ENCODE results near the gene REL.

The REL gene

DNA sequence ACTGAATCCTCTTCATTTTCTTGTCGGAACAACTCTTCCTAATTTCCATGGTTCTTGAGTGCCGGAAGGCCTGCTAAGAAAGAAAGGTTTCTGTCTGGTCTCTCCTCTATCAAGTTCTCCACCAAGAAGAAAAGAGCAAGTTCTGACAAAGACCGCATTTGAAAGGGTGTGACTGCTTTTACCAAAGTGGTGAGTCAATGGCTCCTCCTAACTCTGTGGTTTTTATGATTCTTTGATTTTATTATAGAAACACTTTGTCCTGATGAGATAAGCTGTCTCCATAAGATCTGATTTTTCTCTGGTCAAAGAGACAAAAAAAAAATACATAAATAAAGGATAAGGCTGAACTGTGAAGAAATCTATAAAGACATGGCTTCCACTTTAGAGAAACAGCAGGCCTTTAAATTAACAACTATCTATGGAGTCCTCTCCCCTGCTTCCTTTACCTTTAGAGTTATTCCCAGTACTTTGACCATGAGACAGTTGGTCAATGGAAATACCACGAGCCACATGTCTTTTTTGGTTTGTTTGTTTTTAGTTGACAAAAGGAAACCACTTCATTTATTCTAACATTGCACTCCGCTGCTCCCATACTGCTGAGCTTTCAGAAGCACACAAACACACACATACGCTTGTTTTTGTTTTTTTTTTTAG, 67.7 kb downstream of the REL start:
- H3K36me3 ChIP-seq (ENCODE audit: low read length), result peaks cover 23% of the 10 kb centered on the region
- H3K4me2 ChIP-seq (ENCODE audit: low read depth, low read length, poor library complexity, severe bottlenecking), result no peak overlapping the region
- H3K27me3 ChIP-seq (ENCODE audit: low read length), result no peaks in the 10 kb centered on the region
- H3K4me3 ChIP-seq (ENCODE audit: insufficient read depth, low read length, poor library complexity, severe bottlenecking), result no peak overlapping the region
- peaks cover 37% of the 10 kb centered on the region for H3F3A ChIP-seq (ENCODE audit: insufficient read depth)
- no peaks in the 10 kb centered on the region for H3K9me2 ChIP-seq (replicated peaks; ENCODE audit: insufficient read depth, low read length)
- no peaks in the 10 kb centered on the region for H4K20me1 ChIP-seq (ENCODE audit: low read depth, low read length)
- H3K79me2 ChIP-seq (ENCODE audit: insufficient read depth, low read length), result no peaks in the 10 kb centered on the region
- no peak overlapping the region for H2AFZ ChIP-seq (ENCODE audit: low read depth, low read length, severe bottlenecking)
- H3K9ac ChIP-seq (ENCODE audit: low read length), result no peak overlapping the region
- H3K9me3 ChIP-seq (ENCODE audit: insufficient read depth, low read length), result no peaks in the 10 kb centered on the region
- TF ChIP-seq EZH2phosphoT487 (conservative IDR thresholded peaks at IDR 0.05; ENCODE audit: low read length), result no peak
- no peak for TF ChIP-seq CTCF (IDR thresholded peaks at IDR 0.05; ENCODE audit: insufficient read depth, low read length, poor library complexity, severe bottlenecking)
- H3K27ac ChIP-seq (ENCODE audit: low read depth, low read length), result no peak overlapping the region

- no peaks in the 10 kb centered on the region for H4K20me1 ChIP-seq (ENCODE audit: low read depth, low read length)
- H3K36me3 ChIP-seq (ENCODE audit: low read length), result peaks cover 12% of the 10 kb centered on the region
- TF ChIP-seq CTCF (IDR thresholded peaks at IDR 0.05; ENCODE audit: insufficient read depth, low read length, poor library complexity, severe bottlenecking), result no peak
- TF ChIP-seq EZH2phosphoT487 (conservative IDR thresholded peaks at IDR 0.05; ENCODE audit: low read length), result no peak
These were observed 72.8 kb downstream of the REL start for GRCh38 chr2:60954139-60954538.

DNA sequence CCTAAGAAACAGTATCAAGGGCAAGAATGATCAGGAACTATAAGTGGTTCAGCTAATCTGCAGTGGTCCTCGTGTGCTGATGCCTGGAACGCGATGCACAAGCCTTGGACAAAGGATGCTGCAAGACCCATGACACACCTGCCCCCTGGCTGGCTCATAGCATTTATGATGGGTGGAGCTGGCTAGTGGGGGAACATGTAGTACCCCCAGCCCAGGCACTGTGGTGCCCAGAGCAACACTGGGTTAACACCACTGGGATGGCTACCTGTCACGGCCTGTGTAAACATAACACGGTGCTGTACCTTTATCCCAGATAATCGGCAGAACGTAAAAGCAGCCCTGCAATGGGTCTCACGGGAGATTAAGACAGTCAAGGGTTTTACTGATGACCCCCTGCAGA, 75.8 kb downstream of the REL start:
- peaks cover 12% of the 10 kb centered on the region for H3K36me3 ChIP-seq (ENCODE audit: low read length)
- H2AFZ ChIP-seq (ENCODE audit: low read depth, low read length, severe bottlenecking), result no peak overlapping the region
- no peak overlapping the region for H3K4me2 ChIP-seq (ENCODE audit: low read depth, low read length, poor library complexity, severe bottlenecking)
- H3K79me2 ChIP-seq (ENCODE audit: insufficient read depth, low read length), result no peaks in the 10 kb centered on the region
- H3K9me3 ChIP-seq (ENCODE audit: insufficient read depth, low read length), result no peaks in the 10 kb centered on the region
- H3K4me3 ChIP-seq (ENCODE audit: insufficient read depth, low read length, poor library complexity, severe bottlenecking), result no peak overlapping the region
- no peaks in the 10 kb centered on the region for H3K27me3 ChIP-seq (ENCODE audit: low read length)
- no peaks in the 10 kb centered on the region for H3K9me2 ChIP-seq (replicated peaks; ENCODE audit: insufficient read depth, low read length)
- peaks cover 8% of the 10 kb centered on the region for H3F3A ChIP-seq (ENCODE audit: insufficient read depth)
- TF ChIP-seq EZH2phosphoT487 (conservative IDR thresholded peaks at IDR 0.05; ENCODE audit: low read length) (no peak), CTCF (IDR thresholded peaks at IDR 0.05; ENCODE audit: insufficient read depth, low read length, poor library complexity, severe bottlenecking) (no peak)
- no peaks in the 10 kb centered on the region for H4K20me1 ChIP-seq (ENCODE audit: low read depth, low read length)
- no peak overlapping the region for H3K27ac ChIP-seq (ENCODE audit: low read depth, low read length)
- H3K9ac ChIP-seq (ENCODE audit: low read length), result no peak overlapping the region

More at GRCh38 chr2:60954139-60954538, 72.8 kb downstream of the REL start:
- H3K4me2 ChIP-seq (ENCODE audit: low read depth, low read length, poor library complexity, severe bottlenecking), result no peak overlapping the region
- H3K9me3 ChIP-seq (ENCODE audit: insufficient read depth, low read length), result no peaks in the 10 kb centered on the region
- H3K27me3 ChIP-seq (ENCODE audit: low read length), result no peaks in the 10 kb centered on the region
- H3K79me2 ChIP-seq (ENCODE audit: insufficient read depth, low read length), result no peaks in the 10 kb centered on the region
- H3K9me2 ChIP-seq (replicated peaks; ENCODE audit: insufficient read depth, low read length), result no peaks in the 10 kb centered on the region
- no peak overlapping the region for H3K4me3 ChIP-seq (ENCODE audit: insufficient read depth, low read length, poor library complexity, severe bottlenecking)
- H3F3A ChIP-seq (ENCODE audit: insufficient read depth), result peaks cover 4% of the 10 kb centered on the region
- H2AFZ ChIP-seq (ENCODE audit: low read depth, low read length, severe bottlenecking), result no peak overlapping the region
- H3K27ac ChIP-seq (ENCODE audit: low read depth, low read length), result no peak overlapping the region
- no peak overlapping the region for H3K9ac ChIP-seq (ENCODE audit: low read length)
